Fibroblast of pulmonary artery (primary cell): ENCODE measurements around the gene TEAD1.

Source experiments
- DNase-seq: peaks from one replicate; pipeline ENCODE4 v3.0.0-alpha.2; 2010; ENCODE audit warnings: low read depth
- H3K4me3 ChIP-seq: replicated peaks from 2 replicates; pipeline ENCODE4 v1.5.1; 2011; ENCODE audit warnings: low read depth, mild to moderate bottlenecking, control low read depth, low read length, moderate library complexity
- TF ChIP-seq, protein P1 (sequence below): IDR thresholded peaks from 2 replicates; pipeline ENCODE4 v1.5.1; 2011; ENCODE audit warnings: mild to moderate bottlenecking, control low read depth, low read length, inconsistent platforms; ENCODE audit errors: missing control alignments

Gene TEAD1

DNA sequence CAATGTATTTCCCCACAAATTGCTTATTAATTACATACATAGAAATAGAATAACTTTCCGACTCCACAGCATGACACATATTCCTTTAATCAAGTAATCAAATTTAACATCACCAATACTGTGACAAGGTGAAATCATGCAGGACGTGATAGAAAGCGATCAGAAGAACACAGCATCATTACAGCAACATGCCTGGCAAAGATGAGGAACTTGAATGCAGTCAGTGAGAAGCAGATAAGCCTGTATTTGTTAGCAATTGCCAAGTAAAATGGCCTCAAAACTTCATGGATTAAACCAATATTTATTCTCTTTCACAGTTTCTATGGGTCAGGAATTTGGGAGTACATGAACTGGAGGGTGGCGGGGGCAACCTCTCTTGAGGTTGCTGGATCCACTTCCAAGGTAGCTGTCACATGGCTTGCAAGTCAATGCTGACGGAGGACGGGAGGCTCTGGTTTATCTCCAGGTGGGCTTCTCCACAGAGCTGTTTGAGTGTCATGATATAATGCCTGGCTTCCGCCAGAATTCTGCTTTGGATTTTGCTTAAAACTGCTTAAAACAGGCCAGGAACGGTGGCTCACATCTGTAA lies 12.0 kb upstream of the TEAD1 start:
- no peak overlapping the region for H3K4me3 ChIP-seq
- DNase-seq, result no peak
- TF ChIP-seq, protein P1, sequence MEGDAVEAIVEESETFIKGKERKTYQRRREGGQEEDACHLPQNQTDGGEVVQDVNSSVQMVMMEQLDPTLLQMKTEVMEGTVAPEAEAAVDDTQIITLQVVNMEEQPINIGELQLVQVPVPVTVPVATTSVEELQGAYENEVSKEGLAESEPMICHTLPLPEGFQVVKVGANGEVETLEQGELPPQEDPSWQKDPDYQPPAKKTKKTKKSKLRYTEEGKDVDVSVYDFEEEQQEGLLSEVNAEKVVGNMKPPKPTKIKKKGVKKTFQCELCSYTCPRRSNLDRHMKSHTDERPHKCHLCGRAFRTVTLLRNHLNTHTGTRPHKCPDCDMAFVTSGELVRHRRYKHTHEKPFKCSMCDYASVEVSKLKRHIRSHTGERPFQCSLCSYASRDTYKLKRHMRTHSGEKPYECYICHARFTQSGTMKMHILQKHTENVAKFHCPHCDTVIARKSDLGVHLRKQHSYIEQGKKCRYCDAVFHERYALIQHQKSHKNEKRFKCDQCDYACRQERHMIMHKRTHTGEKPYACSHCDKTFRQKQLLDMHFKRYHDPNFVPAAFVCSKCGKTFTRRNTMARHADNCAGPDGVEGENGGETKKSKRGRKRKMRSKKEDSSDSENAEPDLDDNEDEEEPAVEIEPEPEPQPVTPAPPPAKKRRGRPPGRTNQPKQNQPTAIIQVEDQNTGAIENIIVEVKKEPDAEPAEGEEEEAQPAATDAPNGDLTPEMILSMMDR, result no peak

DNA sequence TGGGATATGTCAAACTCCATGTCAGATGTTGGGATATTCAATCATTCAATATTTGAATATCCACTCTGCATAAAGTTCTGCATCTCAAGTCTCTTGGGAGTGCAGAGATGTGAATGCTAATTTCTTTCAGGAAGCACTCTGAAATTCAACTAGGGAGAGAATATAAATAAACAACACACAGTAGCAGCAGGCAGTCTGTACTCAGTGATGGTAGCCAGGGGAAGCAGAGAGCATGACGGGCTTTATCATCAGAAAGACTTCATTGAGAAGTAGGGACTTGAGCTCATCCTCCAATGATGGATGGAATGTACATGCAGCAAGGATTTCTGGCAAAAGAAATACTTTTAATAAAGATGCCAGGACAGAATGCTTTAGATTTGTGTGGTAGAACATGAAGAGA lies 9.8 kb upstream of the TEAD1 start:
- H3K4me3 ChIP-seq, result no peak overlapping the region
- TF ChIP-seq, protein P1, result no peak
- DNase-seq, result no peak

DNA sequence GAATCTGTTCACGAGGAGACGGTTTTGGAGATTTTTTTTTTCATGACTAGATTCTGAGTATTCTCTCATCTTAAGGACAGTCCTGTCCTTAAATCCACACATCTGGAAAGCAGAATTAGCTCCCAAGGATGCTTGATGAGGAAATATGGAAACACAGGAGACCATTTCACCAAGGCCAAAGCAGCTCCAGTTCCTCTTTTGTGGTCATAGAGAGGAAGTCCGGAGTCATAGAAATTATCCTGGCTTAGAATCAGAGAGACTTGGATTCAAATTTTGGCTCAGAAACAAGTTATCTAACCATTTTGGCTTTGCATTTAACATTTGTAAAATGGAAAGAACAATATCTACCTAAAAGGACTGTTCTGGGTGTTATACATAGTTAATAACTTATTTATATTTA lies 7.3 kb upstream of the TEAD1 start:
- DNase-seq, result no peak
- no peak overlapping the region for H3K4me3 ChIP-seq
- TF ChIP-seq, protein P1, result no peak

DNA sequence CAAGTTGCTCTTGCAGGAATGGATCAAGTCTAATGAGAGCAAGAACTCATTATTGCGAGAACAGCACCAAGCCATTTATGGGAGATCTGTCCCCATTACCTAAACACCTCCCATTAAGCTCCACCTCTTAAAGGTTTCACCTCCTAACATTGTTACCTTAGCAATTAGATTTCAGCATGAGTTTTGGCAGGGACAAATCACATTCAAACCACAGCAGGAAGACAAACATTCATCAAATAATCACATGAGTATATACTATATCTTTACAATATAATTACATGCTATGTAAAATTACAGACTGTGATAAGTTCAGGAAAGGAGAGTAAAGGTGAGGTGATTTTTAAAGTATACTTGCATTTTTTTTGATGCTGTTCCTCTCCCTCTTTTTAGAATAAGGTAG lies 6.6 kb upstream of the TEAD1 start:
- TF ChIP-seq, protein P1, result no peak
- H3K4me3 ChIP-seq, result no peak overlapping the region
- no peak for DNase-seq

DNA sequence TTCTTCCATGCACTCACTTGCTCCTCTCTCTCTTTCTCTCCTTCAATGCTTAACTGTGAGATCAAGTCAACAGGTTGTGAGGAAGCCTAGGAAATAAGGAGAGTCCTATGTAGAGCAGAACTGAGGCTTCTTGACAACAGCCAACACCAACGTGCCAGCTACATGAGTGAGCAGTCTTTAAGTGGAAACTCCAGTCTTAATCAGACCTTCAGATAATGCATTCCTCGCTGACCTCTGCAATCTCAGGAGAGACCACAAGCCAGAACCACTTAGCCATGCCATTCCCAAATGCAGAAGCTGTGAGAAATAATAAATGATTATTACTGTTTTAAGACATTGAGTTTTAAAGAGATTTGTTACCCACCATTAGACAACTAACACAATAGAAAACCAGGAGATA lies 6.1 kb upstream of the TEAD1 start:
- DNase-seq, result no peak
- H3K4me3 ChIP-seq, result no peak overlapping the region
- TF ChIP-seq, protein P1, result no peak

DNA sequence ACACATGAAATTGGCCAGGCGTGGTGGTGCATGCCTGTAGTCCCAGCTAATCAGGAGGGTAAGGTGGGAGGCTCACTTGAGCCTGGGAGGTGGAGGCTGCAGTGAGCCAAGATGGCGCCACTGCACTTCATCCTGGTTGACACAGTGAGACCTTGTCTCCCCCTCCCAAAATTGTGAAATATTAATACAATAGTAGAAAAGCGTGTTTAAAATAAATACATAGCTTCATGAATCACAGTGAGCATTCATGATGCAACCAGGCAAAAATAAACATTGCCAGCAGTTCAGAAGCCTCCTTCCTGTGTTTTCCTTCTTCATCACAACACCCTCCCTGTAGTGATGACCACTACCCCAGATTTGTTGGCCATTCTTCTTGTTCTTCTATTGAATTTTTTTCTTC lies 4.3 kb upstream of the TEAD1 start:
- DNase-seq, result peak; percentile 72
- TF ChIP-seq, protein P1, result no peak
- no peak overlapping the region for H3K4me3 ChIP-seq

- TF ChIP-seq, protein P1, result no peak
- no peak overlapping the region for H3K4me3 ChIP-seq
- no peak for DNase-seq
These were observed 2.9 kb upstream of the TEAD1 start for GRCh38 chr11:12671370-12671769.
